GM18870 (cell line): ENCODE data around the gene MAN2A1.
"Not testable (repeated sequence)": the region's sequence is repeated elsewhere in the genome, so short reads cannot be mapped to it uniquely, and the experiment has no call there.

ENCODE experiments used
- ATAC-seq: cut with Tn5 transposase; IDR thresholded peaks from one replicate; pipeline ENCODE4 v1.9.1; 2021; ENCODE audit warnings: moderate library complexity; ENCODE audit not compliant: unreplicated experiment

Gene MAN2A1

GRCh38 chr5:109812698-109813097 lies 123.0 kb downstream of the MAN2A1 start:
- ATAC-seq: no peak

- ATAC-seq: no peak
These were observed 127.0 kb downstream of the MAN2A1 start for GRCh38 chr5:109816732-109817131.

- ATAC-seq: no peak
These were observed 130.2 kb downstream of the MAN2A1 start for GRCh38 chr5:109819878-109820277.

GRCh38 chr5:109823597-109823996 lies 133.9 kb downstream of the MAN2A1 start:
- no peak for ATAC-seq

- no peak for ATAC-seq
These were observed 135.7 kb downstream of the MAN2A1 start for GRCh38 chr5:109825450-109825849.

- no peak for ATAC-seq
These were observed 136.7 kb downstream of the MAN2A1 start for GRCh38 chr5:109826426-109826825.

- ATAC-seq: no peak
These were observed 139.6 kb downstream of the MAN2A1 start for GRCh38 chr5:109829331-109829730.

GRCh38 chr5:109830955-109831502 lies 141.3 kb downstream of the MAN2A1 start:
- ATAC-seq: no peak

- ATAC-seq: not testable (repeated sequence)
These were observed 142.8 kb downstream of the MAN2A1 start for GRCh38 chr5:109832207-109833188.

GRCh38 chr5:109833946-109834345 lies 144.2 kb downstream of the MAN2A1 start:
- no peak for ATAC-seq

- ATAC-seq: no peak
These were observed 146.6 kb downstream of the MAN2A1 start for GRCh38 chr5:109836280-109836679.

- ATAC-seq: no peak
These were observed 147.6 kb downstream of the MAN2A1 start for GRCh38 chr5:109837231-109837861.

GRCh38 chr5:109838157-109838556 lies 148.4 kb downstream of the MAN2A1 start:
- no peak for ATAC-seq

GRCh38 chr5:109844148-109844547 lies 154.4 kb downstream of the MAN2A1 start:
- no peak for ATAC-seq

- ATAC-seq: no peak
These were observed 155.0 kb downstream of the MAN2A1 start for GRCh38 chr5:109844695-109845094.

- no peak for ATAC-seq
These were observed 158.4 kb downstream of the MAN2A1 start for GRCh38 chr5:109848130-109848529.

GRCh38 chr5:109849478-109850088 lies 159.9 kb downstream of the MAN2A1 start:
- no peak for ATAC-seq

- ATAC-seq: no peak
These were observed 162.8 kb downstream of the MAN2A1 start for GRCh38 chr5:109852371-109853155.

- ATAC-seq: no peak
These were observed 163.7 kb downstream of the MAN2A1 start for GRCh38 chr5:109853377-109853776.

GRCh38 chr5:109855056-109855455 lies 165.3 kb downstream of the MAN2A1 start:
- ATAC-seq: no peak
